Measurements from ENCODE around the gene MAML2.

The MAML2 gene

DNA sequence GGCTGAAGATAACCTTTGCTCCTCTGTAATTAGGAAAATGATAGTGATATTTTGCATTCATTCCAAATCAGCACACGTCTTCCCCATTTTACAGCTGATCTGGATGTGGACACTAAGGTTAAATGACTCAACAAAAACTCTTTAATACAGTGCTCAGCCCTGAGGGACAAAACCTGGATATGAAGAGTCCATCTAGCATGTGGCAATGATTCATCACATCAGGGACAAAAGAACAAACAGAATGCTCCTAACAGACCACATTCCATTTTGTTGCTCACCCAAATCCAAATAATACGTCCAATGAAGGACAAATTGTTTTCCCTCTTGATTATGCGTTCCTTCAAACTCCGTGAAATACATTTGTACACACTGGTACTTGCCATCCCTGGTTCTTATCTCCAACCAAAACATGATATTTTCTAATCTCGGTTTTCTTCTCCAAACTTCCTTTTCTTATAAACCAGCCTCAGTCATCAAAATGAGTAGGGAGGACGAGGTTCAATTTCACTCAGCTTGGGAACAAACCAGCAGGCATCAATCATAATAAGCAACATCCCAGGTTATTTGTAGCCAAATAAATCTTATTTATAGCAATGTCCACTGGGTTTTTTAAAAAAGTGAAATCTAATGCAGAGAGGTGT, 365.3 kb downstream of the MAML2 start:
- no peak for DNase-seq (ENCODE audit: extremely low spot score, insufficient read length, low read depth)
- FAIRE-seq = no peak

DNA sequence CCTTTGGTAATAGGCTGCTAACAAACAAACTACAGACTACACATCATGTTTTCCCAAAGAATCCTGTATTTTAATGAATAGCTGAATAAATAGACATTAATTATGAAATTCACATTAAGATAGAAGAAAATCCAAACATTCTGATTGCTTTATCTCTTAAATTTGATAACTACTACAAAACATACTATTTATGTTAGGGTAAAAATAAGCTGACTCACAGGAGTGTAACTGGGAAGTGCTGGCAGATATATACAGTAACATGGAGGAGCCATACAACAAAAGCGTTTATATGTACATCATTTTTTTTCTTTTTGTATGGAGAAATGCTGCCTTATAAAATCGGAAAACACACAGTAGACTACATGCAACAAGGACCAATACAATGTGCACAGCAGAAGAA, 366.4 kb downstream of the MAML2 start:
- no peak for FAIRE-seq
- DNase-seq (ENCODE audit: extremely low spot score, insufficient read length, low read depth) = no peak

DNA sequence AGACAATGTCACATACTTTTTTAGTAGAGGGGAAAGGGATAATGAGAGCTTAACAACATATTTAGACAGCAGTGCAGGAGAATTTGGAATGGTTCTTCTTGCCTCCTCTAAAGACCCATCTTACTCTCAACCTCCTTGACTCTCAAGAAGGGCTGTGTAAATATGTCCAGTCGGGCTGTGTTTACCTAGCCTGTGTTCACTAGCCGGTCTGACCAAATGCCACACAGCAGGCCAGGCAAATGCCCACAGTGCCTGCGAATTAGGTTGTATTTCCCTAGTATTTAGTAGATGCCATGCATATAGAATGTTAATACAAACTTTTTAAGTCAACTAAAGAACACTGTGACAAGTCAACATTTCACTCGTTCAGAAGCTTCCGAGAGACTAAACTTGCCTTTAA, 367.7 kb downstream of the MAML2 start:
- DNase-seq (ENCODE audit: extremely low spot score, insufficient read length, low read depth) = no peak
- FAIRE-seq = no peak

DNA sequence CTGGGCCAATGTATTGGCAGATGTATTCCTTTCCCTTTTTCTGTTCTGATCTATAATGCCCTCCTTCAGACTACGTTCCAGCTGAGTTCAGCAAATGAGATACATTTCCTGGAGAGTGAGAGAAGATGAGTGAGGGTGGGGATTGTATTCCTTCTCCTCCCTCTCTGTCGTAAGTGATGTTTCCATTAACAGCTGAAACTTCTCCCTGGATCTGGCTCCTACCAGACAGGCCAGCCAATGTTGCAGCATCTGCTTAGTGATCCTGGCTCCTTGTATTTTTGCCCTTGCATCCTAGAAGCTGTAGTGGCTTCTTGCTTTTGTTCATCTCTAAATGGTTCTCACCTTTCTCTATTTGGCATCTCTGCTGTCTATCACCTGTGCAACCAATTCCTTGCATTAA, 370.9 kb downstream of the MAML2 start:
- FAIRE-seq (no peak), DNase-seq (ENCODE audit: extremely low spot score, insufficient read length, low read depth) (no peak)

DNA sequence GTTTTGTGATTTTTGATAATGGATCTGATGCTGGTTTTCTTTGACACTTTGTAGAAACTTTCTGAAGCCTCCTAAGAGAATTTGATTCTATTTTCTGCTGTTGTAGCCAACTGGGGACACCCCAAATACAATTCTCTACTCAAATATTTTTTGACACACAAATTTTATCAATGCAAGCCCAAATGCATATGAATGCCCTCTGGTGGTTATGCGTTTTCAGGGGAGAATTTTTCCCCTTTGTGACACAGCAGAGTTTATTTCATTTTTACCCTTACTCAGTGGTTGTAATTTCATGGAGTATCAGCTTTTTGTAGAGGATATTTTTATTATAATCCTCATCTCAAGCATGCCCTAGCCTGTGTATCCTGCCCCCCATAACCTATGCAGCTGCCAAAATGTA, 374.4 kb downstream of the MAML2 start:
- DNase-seq (ENCODE audit: extremely low spot score, insufficient read length, low read depth) (no peak), FAIRE-seq (no peak)

DNA sequence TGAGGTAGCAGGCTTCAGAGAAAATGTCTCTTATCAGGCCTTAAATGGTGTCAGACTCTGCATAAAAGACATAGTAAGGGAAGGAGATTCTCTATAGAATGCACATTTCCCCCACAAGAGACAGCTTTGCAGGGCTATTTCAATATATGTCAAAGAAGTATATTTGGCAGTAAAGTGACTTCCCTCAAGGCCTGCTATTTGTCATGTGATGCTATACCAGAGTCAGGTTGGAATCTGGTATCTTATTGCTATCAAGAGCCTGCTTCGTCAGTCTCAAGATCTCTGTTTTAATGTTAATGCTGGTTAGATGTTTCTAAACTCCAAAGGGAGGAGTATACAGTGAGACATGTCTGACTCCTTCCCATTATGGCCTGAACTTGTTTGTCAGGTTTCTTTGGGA, 378.7 kb downstream of the MAML2 start:
- DNase-seq (ENCODE audit: extremely low spot score, insufficient read length, low read depth) (no peak), FAIRE-seq (no peak)

DNA sequence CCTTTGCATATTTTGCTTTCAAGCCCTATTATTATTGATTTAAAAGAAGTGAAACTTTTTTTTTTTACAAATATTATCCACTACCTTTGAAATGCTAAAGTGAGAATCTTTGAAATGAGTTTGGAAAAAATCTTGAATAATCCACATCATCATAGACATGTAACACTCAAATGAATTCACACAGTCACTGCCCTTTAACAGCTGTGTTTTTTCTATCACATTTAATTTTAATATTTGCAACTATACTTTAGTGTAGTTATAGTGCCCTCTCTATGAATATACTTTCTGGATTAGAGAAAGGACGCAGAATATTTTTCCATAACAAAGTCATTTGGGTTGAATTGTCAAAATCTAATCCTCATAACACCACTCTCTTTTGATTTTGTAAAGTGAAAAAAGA, 381.2 kb downstream of the MAML2 start:
- DNase-seq (ENCODE audit: extremely low spot score, insufficient read length, low read depth) (no peak), FAIRE-seq (no peak)

DNA sequence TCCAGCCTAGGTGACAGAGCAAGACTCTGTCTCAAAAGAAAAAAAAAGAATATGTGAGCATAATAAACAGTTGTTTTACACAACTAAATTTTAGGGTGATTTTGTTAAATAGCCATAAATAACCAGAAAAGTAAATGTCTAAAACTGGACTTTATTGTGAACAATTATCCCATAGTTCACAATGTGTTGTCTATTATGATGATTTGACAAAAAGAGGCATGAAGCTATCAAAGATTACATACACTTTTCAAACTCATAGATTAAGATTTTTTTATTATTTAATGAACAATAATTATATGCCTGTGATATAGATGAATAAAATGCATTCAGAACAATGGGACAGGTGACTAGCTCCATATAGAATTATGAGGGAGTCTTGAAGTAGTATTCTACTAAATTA, 392.1 kb downstream of the MAML2 start:
- no peak for FAIRE-seq
- no peak for DNase-seq (ENCODE audit: extremely low spot score, insufficient read length, low read depth)

DNA sequence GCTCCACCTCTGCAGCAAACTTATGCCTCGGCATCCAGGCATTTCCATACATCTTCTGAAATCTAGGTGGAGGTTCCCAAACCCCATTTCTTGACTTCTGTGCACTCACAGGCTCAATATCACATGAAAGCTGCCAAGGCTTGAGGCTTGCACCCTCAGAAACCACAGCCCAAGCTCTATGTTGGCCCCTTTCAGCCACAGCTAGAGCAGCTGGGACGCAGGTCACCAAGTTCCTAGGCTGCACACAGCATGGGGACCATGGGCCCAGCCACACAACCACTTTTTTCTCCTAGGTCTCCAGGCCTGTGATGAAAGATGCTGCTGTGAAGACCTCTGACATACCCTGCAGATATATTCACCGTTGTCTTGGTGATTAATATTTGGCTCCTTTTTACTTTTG, 394.4 kb downstream of the MAML2 start:
- FAIRE-seq (no peak), DNase-seq (ENCODE audit: extremely low spot score, insufficient read length, low read depth) (no peak)

DNA sequence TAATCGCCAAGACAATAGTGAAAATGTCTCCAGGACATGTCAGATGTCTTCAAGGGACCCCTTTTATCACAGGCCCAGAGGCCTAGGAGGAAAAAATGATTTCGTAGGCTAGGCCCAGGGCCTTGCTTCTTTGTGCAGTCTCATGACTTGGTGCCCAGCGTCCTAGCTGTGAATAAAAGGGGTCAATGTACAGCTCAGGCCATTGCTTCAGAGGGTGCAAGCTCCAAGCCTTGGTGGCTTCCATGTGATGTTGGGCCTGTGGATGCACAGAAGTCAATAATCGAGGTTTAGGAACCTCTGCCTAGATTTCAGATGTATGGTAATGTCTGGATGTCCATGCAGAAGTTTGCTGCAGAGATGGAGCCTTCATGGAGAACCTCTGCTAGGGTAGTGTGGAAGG, 398.4 kb downstream of the MAML2 start:
- no peak for FAIRE-seq
- no peak for DNase-seq (ENCODE audit: extremely low spot score, insufficient read length, low read depth)

DNA sequence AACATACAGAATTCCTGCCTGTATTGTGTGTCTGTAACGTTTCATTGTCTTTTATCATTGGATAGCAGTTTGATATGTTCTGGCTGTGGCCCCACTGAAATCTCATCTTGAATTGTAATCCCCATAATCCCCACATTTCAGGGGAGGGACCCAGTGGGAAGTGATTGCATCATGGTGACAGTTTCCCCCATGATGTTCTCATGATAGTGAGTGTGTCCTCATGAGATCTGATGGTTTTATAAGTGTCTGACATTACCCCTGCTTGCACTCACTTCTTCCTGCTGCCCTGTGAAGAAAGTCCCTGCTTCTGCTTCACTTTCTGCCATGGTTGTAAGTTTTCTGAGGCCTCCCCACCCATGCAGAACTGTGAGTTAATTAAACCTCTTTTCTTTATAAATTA, 399.4 kb downstream of the MAML2 start:
- DNase-seq (ENCODE audit: extremely low spot score, insufficient read length, low read depth) (no peak), FAIRE-seq (no peak)

DNA sequence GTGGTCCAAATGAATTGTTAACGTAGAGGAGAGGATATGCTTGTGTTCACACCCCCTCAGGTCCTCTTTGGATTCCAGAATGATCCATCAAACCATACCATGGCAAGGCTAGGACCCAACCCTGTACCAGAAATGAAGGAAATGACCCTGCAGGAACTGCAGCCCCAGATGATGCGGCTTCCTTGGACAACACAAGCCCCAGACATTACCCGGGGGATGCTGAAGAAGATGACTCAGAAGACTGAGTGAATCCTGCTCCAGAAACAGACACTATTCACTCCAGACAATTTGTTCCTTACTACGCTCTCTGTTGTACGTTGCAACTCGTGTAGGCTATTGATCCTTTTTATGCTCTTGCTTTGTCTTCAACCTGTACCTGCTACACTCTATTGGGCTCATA, 403.9 kb downstream of the MAML2 start:
- no peak for FAIRE-seq
- DNase-seq (ENCODE audit: extremely low spot score, insufficient read length, low read depth) = no peak

DNA sequence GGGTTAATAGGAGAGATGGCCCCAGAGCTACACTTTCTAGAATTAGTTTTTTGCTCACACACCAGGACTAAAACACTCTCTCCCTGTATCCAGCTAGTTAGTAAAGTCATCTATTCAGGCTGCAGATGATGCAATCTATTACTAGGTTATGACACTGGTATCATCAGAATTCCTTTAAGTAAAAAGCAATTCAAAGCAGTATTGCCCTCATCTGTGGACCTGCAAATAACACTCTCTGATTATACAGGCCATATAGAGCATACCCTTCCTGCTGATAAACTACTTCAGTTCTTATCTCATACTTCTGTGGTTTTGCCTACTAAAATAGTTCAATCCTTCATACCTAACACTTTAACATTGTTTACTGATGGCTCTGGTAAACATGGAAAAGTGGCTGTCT, 405.6 kb downstream of the MAML2 start:
- FAIRE-seq (no peak), DNase-seq (ENCODE audit: extremely low spot score, insufficient read length, low read depth) (no peak)

DNA sequence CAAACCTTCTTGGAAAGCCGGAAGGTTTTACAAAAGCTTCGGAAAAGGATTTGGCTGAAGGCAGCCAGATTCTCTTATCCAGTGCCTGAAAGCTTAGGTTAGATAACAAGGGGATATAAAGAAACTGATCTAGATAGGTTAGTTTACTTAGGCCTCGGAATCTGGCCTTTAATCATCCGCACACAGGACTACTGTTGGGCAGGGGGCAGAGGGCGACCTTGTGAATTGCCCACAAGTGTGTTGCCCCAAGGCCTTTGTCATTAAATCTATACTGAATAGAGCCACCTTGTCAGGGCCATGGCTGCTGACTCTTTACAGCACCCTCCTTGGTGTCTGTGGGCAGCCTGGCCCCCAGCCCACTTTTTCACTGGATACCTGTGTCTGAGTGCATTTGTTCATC, 409.4 kb downstream of the MAML2 start:
- FAIRE-seq (no peak), DNase-seq (ENCODE audit: extremely low spot score, insufficient read length, low read depth) (no peak)

DNA sequence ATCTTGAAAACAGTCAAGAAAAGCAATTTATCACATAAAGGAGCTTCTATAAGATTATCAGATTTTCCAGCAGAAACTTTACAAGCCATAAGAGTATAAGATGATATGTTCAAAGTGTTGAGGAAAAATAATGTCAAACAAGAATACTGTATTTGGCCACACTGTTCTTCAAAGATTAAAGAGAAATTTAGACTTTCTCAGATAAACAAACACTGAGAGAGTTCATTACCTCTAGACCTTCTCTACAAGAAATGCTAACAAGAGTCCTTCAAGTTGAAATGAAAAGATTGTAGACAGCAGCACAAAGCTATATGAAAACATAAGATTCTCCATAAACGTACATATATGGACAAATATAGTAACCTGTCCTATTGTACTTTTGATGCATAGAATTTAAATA, 411.1 kb downstream of the MAML2 start:
- no peak for DNase-seq (ENCODE audit: extremely low spot score, insufficient read length, low read depth)
- no peak for FAIRE-seq

DNA sequence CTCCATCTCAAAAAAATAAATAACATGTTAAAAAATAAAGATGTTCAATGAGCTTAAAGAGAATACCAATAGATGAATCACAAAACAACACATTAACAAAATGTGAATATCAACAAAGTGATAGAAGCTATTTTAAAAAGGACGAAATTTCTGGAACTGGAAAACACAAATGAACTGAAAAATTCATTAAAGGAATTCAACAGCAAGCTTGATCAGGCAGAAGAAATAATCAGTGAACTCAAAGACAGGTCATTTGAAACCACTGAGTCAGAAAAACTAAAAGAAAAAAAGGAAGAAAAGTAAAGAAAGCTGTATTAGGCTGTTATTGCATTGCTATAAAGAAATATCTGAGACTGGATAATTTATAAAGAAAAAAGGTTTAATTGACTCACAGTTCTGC, 412.0 kb downstream of the MAML2 start:
- no peak for FAIRE-seq
- DNase-seq (ENCODE audit: extremely low spot score, insufficient read length, low read depth) = no peak

DNA sequence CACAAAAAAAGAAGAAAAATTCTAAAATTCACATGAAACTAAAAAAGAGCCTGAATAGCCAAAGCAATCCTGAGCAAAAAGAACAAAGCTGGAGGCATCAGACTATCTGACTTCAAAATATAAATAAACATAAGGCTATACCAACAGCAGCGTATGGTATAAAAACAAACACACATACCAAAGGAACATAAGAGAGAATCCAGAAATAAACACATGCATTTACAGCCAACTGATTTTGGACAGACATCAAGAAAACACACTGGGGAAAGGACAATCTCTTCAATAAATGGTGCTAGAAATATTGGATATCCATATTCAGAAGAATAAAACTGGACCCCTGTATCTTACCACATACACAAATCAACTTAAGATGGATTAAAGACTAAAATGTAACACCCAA, 416.3 kb downstream of the MAML2 start:
- FAIRE-seq (no peak), DNase-seq (ENCODE audit: extremely low spot score, insufficient read length, low read depth) (no peak)

Measured in GM18507 (cell line).